ENCODE results near the gene UPF3B. TPM values are rescaled to one million over a fixed set of nuclear protein-coding genes. Genes with fewer than 3 reads are reported as not detected.
"Not testable (repeated sequence)": the region's sequence is repeated elsewhere in the genome, so short reads cannot be mapped to it uniquely, and the experiment has no call there.

The UPF3B gene
- total and polyA plus RNA-seq, 9 of the 15 experiments (the other 6 are each of a cell fraction or from before 2014, with no cell fraction given), result 17.6 to 57.0 (median 32.3) TPM

- H2AFZ ChIP-seq (ENCODE audit: low read depth, low read length); ATAC-seq; POLR2A ChIA-PET; H4K20me1 ChIP-seq (replicated peaks; ENCODE audit: control insufficient read depth, insufficient read depth, low read length); H3K9me1 ChIP-seq (ENCODE audit: control insufficient read depth, insufficient read depth, low read length); H3K4me3 ChIP-seq; DNase-seq (ENCODE audit: extremely low read depth in 1 of 4, low spot score in 3 of 4); H3K4me2 ChIP-seq (ENCODE audit: insufficient read depth, low read length); H3K27me3 ChIP-seq (ENCODE audit: control insufficient read depth in 2 of 2, insufficient read depth in 2 of 2, low read length in 2 of 2); H3K9me3 ChIP-seq (replicated peaks; ENCODE audit: control insufficient read depth, insufficient read depth, low read depth, low read length); CTCF ChIA-PET (ENCODE audit: low intra/inter-chr PET ratio); intact Hi-C loops (cut with micrococcal nuclease); H3K79me2 ChIP-seq (ENCODE audit: control insufficient read depth, insufficient read depth, low read length); H3K36me3 ChIP-seq (ENCODE audit: control insufficient read depth, insufficient read depth, low read length); BruUV-seq (replicated peaks); H3K27ac ChIP-seq (ENCODE audit: extremely low read depth, low read depth, low read length); H3K9ac ChIP-seq (ENCODE audit: insufficient read depth in 1 of 2, low read depth in 2 of 2, low read length in 2 of 2); FAIRE-seq; H3K4me1 ChIP-seq (replicated peaks in 1 of 2; ENCODE audit: control insufficient read depth in 2 of 2, insufficient read depth in 2 of 2, low read length in 2 of 2); in situ Hi-C loops (cut with MboI): not testable (repeated sequence)
- WGBS (ENCODE audit: insufficient coverage, low coverage, missing lambda C conversion rate), result 42% methylated on average over 3 of the region's 3 CpGs
- TF ChIP-seq FOXJ2 (tag; IDR thresholded peaks at IDR 0.05), result peak; percentile 79; the same call in 1 of the 2 replicates
Measured at GRCh38 chrX:119821703-119822102, 31.1 kb downstream of the UPF3B start.

GRCh38 chrX:119817130-119817690, 35.6 kb downstream of the UPF3B start:
- H3K36me3 ChIP-seq (ENCODE audit: control insufficient read depth, insufficient read depth, low read length), result no peaks in the 10 kb centered on the region
- H4K20me1 ChIP-seq (replicated peaks; ENCODE audit: control insufficient read depth, insufficient read depth, low read length), result no peaks in the 10 kb centered on the region
- DNase-seq (ENCODE audit: extremely low read depth in 1 of 4, low spot score in 3 of 4), result no peak
- H3K9me1 ChIP-seq (ENCODE audit: control insufficient read depth, insufficient read depth, low read length), result no peaks in the 10 kb centered on the region
- no peak overlapping the region for H3K27ac ChIP-seq (ENCODE audit: extremely low read depth, low read depth, low read length)
- intact Hi-C loops (cut with micrococcal nuclease) (no loop called here), in situ Hi-C loops (cut with MboI) (no loop called here)
- H3K79me2 ChIP-seq (ENCODE audit: control insufficient read depth, insufficient read depth, low read length), result no peaks in the 10 kb centered on the region
- no peak overlapping the region for H3K4me2 ChIP-seq (ENCODE audit: insufficient read depth, low read length)
- H3K9me3 ChIP-seq (replicated peaks; ENCODE audit: control insufficient read depth, insufficient read depth, low read depth, low read length), result no peaks in the 10 kb centered on the region
- no peak overlapping the region for H2AFZ ChIP-seq (ENCODE audit: low read depth, low read length)
- FAIRE-seq, result no peak
- 45% methylated on average over 4 of the region's 6 CpGs for WGBS (ENCODE audit: insufficient coverage, low coverage, missing lambda C conversion rate)
- CTCF ChIA-PET (ENCODE audit: low intra/inter-chr PET ratio), result no interaction called here
- ATAC-seq, result no peak
- no peak overlapping the region for H3K4me3 ChIP-seq
- no peak overlapping the region for H3K9ac ChIP-seq (ENCODE audit: insufficient read depth in 1 of 2, low read depth in 2 of 2, low read length in 2 of 2)
- no peaks in the 10 kb centered on the region for H3K4me1 ChIP-seq (replicated peaks in 1 of 2; ENCODE audit: control insufficient read depth in 2 of 2, insufficient read depth in 2 of 2, low read length in 2 of 2)
- H3K27me3 ChIP-seq (ENCODE audit: control insufficient read depth in 2 of 2, insufficient read depth in 2 of 2, low read length in 2 of 2), result no peaks in the 10 kb centered on the region
- no TSS peak for BruUV-seq (replicated peaks)
- POLR2A ChIA-PET, result interaction anchor here (0.7 to 1.9 kb wide), 3 partner anchors 10 to 145 kb away, joined by 3 to 11 read pairs (median 4); partner anchors contain the start of gene RPL39
- no peak for TF ChIP-seq U2AF2 (optimal IDR thresholded peaks at IDR 0.05; ENCODE audit: low read depth, low read length)
- TF ChIP-seq ZNF316 (IDR thresholded peaks at IDR 0.05), result no peak
- no peak for TF ChIP-seq ZNF57 (CRISPR knock-in tag; IDR thresholded peaks at IDR 0.05)
- TF ChIP-seq TCF7L2 (IDR thresholded peaks at IDR 0.05; ENCODE audit: low read depth, low read length), result no peak
- TF ChIP-seq C11orf30 (IDR thresholded peaks at IDR 0.05; ENCODE audit: low read depth), result no peak
- TF ChIP-seq ZNF644 (tag; IDR thresholded peaks at IDR 0.05; ENCODE audit: low read depth), result no peak
- TF ChIP-seq, protein P1, sequence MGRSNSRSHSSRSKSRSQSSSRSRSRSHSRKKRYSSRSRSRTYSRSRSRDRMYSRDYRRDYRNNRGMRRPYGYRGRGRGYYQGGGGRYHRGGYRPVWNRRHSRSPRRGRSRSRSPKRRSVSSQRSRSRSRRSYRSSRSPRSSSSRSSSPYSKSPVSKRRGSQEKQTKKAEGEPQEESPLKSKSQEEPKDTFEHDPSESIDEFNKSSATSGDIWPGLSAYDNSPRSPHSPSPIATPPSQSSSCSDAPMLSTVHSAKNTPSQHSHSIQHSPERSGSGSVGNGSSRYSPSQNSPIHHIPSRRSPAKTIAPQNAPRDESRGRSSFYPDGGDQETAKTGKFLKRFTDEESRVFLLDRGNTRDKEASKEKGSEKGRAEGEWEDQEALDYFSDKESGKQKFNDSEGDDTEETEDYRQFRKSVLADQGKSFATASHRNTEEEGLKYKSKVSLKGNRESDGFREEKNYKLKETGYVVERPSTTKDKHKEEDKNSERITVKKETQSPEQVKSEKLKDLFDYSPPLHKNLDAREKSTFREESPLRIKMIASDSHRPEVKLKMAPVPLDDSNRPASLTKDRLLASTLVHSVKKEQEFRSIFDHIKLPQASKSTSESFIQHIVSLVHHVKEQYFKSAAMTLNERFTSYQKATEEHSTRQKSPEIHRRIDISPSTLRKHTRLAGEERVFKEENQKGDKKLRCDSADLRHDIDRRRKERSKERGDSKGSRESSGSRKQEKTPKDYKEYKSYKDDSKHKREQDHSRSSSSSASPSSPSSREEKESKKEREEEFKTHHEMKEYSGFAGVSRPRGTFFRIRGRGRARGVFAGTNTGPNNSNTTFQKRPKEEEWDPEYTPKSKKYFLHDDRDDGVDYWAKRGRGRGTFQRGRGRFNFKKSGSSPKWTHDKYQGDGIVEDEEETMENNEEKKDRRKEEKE (IDR thresholded peaks at IDR 0.05; ENCODE audit: borderline replicate concordance in 1 of 2, control insufficient read depth in 1 of 2, low read depth in 2 of 2, low read length in 1 of 2), result no peak
- TF ChIP-seq ZMIZ1 (IDR thresholded peaks at IDR 0.05; ENCODE audit: low read depth in 2 of 2, low read length in 2 of 2), result no peak
